HuH-7.5 (cell line): ENCODE data around the gene UBIAD1.
"Not testable (repeated sequence)": the region's sequence is repeated elsewhere in the genome, so short reads cannot be mapped to it uniquely, and the experiment has no call there.

Source experiments
- DNase-seq: peaks from one replicate; pipeline ENCODE4 v3.0.0; 2011; ENCODE audit warnings: low spot score

The UBIAD1 gene

DNA sequence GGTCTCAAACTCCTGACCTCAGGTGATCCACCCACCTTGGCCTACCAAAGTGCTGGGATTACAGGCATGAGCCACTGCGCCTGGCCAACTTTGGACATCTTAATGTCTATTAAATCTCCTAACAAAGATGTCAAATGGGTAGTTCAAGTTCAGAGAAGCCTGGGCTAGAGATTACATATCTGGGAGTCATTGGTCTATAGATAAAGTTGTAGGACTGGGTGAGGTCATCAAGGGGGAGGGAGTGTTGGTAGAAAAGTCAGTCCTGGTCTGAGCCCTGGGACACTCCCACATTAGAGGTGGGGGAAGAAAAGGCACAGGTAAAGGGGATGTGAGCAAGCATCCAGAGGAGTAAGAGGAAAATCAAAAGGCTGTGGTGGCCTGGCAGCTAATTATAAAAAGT lies 6.6 kb downstream of the UBIAD1 start:
- DNase-seq = no peak

DNA sequence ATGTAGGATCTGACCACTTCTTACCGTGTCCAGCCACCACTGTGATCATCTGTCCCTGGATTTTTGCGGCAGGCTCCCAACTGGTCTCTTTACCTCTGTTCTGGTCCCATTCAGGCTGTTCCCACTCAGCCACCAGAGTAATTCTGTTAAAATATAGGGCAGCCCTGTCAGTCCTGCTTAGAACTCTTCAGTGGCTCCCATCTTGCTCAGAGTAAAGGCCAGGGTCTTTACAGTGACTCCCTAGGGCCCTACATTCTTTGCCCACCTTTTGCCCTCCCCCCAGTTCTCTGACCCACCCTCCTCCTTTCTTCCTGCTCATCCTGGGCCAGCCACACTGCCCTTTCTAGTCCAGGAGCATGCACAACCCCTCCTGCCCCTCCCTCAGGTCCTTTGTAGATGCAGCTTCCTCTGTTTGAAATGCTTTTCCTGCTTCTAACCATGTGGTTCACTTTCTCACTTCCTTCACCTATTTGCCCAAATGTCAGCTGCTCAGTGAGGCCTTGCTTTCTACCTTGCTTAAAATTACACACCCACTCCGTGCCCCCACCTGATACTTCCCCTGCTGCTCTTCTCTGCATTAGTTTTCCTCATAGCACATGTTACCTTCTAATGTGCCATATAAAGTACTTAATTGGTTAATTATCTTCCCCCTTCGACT lies 7.8 kb downstream of the UBIAD1 start:
- DNase-seq = no peak

DNA sequence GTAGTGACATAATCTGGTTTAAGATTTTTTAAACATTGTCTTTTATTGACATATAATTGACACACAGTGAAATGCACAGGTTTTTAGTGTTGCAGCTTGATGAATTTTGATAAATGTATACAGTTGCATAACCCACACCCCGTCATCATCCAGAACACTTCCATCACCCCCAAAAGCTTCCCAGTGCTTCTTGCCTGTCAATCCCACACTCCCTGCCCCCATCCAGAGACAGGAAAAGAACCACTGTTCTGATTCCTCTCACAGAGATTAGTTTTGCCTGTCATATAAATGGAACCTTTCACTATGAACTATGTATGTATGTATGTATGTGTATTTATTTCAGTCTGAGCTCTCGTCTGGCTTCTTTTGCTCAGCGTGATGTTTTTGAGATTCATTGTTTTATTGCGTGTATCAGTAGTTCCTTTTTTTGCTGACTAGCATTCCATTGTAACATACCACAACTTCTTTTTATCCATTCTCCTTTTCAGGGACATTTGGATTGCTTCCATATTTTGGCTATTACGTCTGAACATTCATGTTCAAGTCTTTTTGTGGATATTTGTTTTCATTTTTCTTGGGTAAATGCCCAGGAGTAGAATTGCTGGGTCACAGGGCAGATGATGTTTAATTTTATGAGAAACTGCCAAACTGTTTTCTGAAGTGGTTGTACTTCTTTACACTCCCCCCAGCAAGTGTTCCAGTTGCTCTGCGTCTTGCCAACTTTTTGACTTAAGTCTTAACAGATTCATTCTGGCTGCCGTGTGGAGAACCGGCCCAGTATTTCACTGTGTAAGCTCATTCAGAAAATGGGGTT lies 8.7 kb downstream of the UBIAD1 start:
- DNase-seq = no peak

DNA sequence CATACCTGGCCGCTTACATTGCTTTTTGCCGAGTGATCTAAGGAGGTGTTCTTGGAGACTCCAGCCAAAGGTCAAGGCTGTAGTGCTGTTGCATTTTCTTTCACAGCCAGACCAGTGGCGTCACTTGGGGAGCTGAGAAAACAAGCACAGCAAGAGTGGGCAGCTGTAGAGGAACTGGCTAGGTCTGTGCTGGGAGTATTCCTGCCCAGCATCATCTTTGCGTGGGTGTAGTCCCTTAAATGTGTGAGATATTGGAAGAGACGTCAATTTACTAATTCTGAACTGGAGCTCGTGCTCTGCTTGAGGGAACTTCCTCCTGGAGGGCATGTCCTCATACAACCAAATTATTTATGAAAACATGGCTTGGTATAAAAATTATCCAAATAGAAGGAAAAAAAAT lies 10.2 kb downstream of the UBIAD1 start:
- DNase-seq = no peak

DNA sequence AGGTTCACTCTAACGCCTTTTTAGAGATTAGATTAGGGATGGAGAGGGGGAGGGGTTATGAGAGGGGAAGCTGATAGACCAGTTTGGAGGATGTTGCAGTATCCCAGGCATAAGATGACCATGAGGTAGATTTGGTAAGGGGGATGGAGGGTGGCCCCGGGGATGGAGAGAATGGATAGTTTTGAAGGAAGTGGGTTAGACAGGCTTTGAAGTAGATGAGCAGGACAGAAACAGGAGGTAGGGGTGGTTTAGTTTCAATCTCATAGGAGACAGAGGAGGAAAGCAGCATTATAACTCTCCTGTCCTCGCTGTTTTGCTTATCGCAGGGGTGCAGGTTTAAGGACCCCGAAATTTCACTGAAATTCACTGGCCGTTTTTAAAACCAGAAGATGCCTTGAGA lies 11.8 kb downstream of the UBIAD1 start:
- no peak for DNase-seq

DNA sequence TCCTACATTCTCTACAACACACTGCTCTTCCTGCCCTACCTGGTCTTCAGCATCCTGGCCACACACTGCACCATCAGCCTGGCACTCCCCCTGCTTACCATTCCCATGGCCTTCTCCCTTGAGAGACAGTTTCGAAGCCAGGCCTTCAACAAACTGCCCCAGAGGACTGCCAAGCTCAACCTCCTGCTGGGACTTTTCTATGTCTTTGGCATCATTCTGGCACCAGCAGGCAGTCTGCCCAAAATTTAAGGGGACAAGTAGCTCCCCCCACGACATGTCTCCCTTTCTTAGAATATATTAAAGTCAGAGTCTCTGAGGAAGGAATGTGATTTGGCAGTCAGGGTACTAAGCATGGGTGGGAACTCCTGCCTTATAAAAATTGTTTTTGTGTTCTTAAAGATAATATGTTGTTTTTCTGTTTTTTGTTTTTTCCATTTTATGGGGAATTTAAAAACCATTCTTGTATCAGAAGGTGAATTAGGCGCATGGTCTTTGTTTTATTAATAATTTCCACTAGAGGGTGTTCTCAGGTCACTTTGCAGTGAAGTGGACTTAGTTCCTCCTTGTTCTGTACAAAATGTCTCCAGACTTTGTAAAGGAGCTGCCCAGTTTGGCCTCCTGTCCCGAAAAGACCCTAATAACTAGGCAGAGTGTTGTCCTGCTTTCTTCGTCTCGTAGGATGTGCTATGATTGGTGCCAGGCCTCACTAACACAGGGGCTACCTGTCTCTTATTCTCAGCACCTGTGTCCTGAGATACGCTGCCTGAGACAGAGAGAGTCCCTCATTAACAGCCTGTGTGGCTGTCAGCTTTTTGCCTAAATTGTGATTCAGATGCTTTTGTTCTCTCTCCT lies 13.1 kb downstream of the UBIAD1 start:
- DNase-seq = no peak

DNA sequence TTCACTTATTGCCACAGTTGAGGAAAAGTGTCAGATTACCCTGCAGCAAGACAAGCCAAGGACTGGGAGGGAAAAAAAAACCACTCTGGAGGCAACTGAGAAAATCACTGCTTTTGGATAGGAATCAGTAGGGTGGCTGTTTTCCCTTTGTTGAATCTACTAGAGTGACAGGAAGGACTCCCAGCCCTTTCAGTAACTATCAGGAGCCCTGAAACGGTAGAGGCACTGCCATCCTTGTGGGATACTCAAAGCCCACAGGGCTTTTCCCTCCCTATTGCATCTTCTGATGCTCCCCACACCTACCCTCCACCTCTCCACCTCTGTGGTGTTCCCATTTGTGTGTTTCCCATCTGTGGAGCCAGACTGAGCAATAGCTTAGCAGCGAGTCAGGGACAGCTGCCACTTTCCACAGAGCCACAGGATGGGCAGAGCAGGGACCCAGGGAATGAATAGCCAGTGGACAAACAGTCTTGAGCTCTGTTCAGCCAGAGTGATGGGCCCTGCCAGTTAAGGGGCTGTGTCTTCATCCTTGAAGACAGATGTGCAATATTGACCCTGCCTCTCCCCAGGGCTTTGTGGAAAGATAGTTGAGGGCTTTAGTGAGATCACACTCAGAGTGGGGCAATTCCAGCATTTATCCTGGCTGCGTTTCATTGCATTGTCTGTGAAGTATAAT lies 13.9 kb downstream of the UBIAD1 start:
- no peak for DNase-seq

DNA sequence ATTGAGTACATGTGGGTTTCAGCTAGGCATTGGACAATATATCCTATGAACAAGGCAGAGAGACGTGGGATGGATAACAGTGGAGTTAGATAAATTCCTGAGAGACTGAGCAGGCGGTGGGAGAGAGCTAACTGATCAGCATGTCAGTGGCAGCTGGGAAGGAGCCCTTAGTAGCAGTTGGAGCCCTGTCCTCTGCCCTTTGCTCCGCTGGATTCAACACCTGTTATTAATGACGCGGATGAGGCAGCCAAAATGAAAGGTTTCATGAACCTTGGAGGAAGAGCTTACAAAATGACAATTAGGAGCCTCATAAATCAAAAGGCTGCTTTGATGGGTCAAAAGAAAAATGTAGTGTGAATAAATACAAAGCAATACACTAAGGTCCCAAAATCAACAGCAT lies 16.1 kb downstream of the UBIAD1 start:
- DNase-seq = no peak

DNA sequence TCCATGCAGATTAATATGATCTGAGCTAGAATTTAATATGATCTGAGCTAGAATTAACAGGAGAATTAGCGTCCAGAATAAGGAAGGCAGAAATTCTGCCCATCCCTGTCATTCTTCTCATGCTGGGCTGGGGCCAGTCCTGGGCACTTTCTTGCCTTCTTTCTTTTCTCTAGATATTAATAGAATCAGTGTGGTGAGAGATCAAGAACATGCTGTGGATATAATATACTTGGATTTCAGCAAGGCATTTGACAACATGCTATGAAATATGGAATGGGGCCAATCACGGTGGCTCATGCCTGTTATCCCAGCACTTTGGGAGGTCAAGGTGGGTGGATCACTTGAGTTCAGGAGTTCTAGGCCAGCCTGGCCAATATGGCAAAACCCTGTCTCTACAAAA lies 18.1 kb downstream of the UBIAD1 start:
- no peak for DNase-seq

DNA sequence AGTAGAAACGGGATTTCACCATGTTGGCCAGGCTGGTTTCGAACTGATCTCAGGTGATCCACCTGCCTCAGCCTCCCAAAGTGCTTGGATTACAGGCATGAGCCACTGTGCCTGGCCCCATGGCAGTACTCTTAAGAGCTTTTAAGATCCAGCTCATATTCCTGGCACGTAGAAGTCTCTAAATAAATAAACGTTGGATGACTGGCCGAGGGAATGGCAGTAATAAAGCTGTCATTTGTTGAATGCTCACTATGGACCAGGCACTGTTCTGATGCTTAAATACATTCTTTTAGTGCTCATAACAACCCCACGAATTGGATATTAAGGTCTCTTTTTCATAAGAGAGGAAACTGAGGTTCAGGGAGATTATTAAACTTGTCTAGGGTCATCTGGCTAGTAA lies 20.9 kb downstream of the UBIAD1 start:
- no peak for DNase-seq

DNA sequence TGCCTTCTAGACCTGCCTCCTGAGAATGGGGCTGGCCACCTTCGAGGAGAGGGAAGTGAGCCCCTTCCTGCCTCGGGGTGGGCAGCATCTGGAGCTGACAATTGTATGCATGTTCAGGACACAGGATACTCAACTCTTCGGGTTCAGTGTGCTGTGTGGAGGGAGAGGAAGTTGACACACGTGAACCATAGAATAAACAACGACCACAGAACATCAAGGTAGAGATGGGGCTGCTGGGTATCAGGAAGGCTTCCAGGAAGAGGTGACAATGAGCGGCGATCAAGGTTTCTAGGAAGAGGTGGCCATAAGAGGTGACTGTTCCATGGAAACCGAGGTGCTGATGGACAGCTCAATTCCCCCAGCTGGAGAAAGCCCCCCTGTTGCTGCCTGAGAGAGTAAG lies 22.0 kb downstream of the UBIAD1 start:
- no peak for DNase-seq

DNA sequence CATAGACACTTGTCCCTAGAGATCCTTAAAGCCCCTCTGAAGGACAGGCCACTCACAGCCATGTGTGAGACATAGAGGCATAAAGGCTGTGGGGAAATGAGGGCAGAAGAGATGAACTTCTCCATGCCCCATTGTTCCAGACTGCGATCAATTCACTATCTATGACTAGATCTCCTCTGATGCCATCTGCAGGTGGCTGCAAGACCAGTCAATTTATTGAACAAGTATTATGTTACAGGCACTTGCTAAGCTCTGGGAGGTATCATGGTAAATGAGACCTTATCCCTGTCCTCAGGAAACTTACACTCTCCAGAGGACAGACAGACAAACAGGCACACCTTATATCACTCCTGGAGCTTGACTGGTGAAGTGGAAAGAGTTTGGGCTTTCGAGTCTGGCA lies 22.9 kb downstream of the UBIAD1 start:
- no peak for DNase-seq

DNA sequence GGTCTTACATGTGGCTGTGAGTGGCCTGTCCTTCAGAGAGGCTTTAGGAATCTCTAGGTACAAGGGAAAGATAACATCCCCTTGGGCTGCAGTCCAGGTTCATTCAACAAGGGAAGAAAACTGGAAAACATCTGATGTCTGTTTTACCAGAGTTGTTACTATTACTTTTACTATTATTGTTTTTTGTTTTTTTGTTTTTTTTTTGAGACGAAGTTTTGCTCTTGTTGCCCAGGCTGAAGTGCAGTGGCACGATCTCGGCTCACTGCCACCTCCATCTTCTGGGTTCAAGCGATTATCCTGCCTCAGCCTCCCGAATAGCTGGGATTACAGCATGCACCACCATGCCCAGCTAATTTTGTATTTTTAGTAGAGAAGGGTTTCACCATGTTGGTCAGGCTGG lies 24.8 kb downstream of the UBIAD1 start:
- not testable (repeated sequence) for DNase-seq

DNA sequence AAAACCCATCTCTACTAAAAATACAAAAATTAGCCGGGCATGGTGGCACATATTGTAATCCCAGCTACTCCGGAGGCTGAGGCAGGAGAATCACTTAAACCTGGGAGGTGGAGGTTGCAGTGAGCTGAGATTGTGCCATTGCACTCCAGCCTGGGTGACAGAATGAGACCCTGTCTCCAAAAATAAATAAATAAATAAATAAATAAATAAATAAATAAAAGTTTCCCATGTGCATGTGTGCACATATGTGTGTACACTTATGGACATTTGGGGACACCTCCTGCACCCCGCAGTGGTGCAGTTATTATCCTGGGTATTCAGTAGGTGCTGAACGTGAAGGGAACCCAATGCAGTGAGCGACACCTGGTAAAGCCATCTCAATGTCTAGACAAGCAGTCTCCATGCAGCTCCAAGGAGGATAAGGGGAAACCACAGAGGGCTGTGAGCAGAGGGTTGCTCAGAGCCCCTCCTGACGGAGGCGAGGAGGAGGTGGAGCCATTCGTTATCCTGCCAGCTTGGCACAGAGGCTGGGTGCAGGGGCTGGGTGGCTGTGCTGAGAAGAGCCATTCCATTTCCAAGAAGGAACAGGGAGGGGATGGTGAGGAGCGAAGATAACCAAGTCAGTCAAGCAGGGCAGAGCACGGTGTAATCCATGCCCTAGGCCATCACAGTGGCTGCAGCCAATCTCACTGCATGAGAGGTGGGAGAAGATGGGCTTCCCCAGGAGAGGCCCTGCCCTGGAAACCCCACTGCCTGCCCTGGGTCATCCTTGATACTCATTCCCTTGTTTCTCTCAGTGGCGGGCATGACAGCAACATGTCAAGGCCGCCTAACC lies 25.6 kb downstream of the UBIAD1 start:
- DNase-seq = no peak

DNA sequence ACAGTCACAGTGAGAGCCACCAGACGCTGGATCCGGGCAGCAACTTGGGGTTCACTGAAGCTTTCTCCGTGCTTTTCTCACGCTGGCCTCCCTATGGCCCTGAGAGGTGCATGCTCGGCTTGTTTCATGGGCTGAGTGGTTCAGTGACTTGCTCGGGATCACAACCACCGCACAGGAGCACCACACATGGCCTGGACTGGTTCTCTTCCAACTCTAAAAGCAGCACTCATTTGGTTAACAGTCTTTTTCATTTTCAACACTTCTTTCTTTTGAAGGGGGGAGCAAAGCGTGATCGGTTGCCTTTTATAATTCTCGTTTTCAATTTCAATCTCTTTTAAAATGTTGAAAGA lies 26.2 kb downstream of the UBIAD1 start:
- DNase-seq = no peak

DNA sequence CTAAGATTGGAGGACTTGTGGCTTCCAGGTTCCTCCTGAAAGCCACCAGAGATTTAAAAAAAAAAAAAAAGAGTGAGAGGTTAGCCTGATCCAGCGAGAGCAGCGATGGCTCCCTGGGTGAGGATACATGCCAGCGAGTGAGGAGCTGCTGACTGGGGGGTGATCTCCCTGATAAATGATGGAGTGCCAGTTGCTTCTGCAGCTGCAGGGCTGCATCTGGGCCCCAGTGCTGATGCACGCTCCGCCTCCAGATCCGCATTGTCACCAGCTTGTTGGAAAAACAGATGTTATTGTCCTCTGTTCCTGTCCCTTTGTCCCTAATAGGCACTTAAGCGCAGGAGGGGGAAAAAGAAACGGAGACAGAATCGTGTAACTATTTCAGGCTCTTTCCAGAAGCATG lies 28.6 kb downstream of the UBIAD1 start:
- no peak for DNase-seq

DNA sequence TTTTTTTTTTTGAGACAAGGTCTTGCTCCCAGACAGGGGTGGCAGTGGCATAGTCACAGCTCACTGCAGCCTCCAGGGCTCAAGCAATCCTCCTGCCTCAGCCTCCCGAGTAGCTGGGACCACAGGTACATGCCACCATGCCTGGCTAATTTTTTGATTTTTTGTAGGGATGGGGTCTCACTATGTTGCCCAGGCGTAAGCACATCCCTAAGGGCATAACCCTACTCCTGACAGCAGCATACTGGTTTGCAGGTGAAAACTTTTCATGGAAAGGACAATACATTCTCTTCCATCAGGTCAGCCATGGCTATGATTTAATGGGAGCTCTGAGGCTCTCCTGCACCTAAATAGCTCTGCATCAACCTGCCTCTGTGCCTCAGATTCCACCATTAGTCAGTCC lies 29.4 kb downstream of the UBIAD1 start:
- DNase-seq = no peak

DNA sequence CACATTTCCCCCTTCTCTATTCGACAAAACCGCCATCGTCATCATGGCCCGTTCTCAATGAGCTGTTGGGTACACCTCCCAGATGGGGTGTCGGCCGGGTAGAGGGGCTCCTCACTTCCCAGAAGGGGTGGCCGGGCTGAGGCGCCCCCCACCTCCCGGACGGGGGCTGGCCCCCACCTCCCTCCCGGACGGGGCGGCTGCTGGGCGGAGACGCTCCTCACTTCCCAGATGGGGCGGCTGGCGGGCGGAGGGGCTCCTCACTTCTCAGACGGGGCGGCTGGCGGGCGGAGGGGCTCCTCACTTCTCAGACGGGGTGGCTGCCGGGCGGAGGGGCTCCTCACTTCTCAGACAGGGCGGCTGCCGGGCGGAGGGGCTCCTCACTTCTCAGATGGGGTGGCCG lies 32.5 kb downstream of the UBIAD1 start:
- not testable (repeated sequence) for DNase-seq

DNA sequence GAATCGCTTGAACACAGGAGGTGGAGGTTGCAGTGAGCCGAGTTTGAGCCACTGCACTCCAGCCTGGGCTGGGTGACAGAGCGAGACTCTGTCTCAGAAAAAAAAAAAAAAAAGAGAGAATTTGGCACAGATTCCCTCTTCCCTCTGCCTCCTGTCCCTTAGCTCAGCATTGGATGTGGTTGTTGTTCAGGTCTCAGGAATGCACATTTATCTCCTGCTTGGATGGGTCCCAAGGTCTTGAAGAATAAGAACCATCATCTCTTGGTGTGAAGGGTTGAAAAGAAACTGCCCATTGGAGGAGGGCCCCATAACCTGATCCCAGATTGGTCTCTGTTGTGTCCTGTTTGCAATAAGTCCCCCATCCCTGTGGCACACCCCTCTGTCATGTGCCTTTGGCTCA lies 34.9 kb downstream of the UBIAD1 start:
- DNase-seq = no peak

DNA sequence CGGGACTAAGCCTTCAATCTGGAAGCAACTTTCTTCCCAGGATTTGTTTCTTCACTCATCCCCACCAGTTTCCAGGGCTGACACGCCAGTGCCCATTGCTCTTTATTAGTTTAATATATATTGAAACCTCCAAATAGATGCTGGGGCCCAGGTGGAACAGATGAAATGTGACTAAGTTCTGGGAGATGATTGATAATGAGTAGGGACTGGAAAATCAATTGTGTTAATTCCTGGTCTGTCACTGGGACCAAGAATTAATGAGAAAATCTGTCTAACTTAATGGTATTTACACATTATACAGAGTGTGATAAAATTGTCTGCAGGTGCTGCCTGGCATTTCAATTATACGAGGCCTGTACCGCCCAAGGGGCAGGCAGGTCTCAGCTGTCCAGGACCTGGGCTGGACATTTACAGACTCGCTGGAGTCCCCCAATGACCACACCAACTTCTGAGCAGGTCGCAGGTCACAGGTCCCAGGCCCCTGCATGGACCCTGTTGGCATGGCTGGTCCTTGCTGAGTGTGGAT lies 35.8 kb downstream of the UBIAD1 start:
- no peak for DNase-seq

DNA sequence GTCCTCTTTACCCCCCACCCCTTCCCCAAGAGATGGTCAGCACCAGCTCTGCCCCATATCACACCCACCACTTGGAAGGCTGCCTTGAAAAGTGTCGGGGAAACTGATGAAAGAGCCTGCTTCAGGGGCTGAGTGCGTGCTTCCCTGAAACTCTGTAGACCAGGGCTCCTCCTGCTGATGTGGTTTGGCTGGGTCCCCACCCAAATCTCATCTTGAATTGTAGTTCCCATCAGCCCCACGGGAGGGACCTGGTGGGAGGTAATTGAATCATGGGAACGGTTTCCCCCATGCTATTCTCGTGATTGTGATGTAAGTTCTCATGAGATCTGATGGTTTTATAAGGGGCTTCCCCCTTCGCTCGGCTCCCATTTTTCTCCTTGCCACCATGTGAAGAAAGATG lies 36.4 kb downstream of the UBIAD1 start:
- DNase-seq = no peak
